CD4-positive, CD25-positive, alpha-beta regulatory T cell (primary cell): ENCODE results near the gene EIF5. TPM values are rescaled to one million over a fixed set of nuclear protein-coding genes. Genes with fewer than 3 reads are reported as not detected.

Experiments used
- ATAC-seq, 2 donors: fragments of 150-1000 bp; cut with Tn5 transposase; one replicate each; pipeline ENCODE4 v1.10.0; 2021; ENCODE audit warnings: low read depth in 2 of 2, moderate number of reproducible peaks in 2 of 2, moderate library complexity in 1 of 2
- DNase-seq, 3 donors: peaks; one replicate each; pipeline versions ENCODE4 v3.0.0 to v3.0.0-alpha.2; 2012 to 2022; ENCODE audit warnings: mixed read lengths in 1 of 3
- H3K27ac ChIP-seq: one replicate; pipeline ENCODE4 v1.7.0; 2013; ENCODE audit warnings: mild to moderate bottlenecking, low read length; ENCODE audit not compliant: insufficient read depth, poor library complexity, severe bottlenecking
- H3K27me3 ChIP-seq: one replicate; pipeline ENCODE4 v1.7.0; 2013; ENCODE audit warnings: low read length; ENCODE audit not compliant: control insufficient read depth, insufficient read depth
- H3K36me3 ChIP-seq: one replicate; pipeline ENCODE4 v1.7.0; 2013; ENCODE audit warnings: mild to moderate bottlenecking, low read length, moderate library complexity; ENCODE audit not compliant: control insufficient read depth, insufficient read depth
- H3K4me1 ChIP-seq: 2 replicates; pipeline ENCODE4 v1.7.0; 2013; ENCODE audit warnings: mild to moderate bottlenecking, low read length; ENCODE audit not compliant: insufficient read depth, control insufficient read depth, poor library complexity, severe bottlenecking
- H3K4me3 ChIP-seq: one replicate; pipeline ENCODE4 v1.7.0; 2013; ENCODE audit warnings: low read depth, mild to moderate bottlenecking, low read length, moderate library complexity
- H3K9me3 ChIP-seq, 2 experiments: 1 replicate in 1 of 2; 2 replicates in 1 of 2; pipeline ENCODE4 v1.7.0; 2013; ENCODE audit warnings: low read length in 2 of 2, mild to moderate bottlenecking in 1 of 2, moderate library complexity in 1 of 2; ENCODE audit not compliant: control insufficient read depth in 2 of 2
- H3K27ac Mint-ChIP-seq, 3 donors: one replicate each; pipeline ENCODE4 v1.8.0; 2020 to 2022; ENCODE audit warnings: mild to moderate bottlenecking in 3 of 3, mixed read lengths in 3 of 3, moderate library complexity in 2 of 3
- H3K27me3 Mint-ChIP-seq: one replicate; pipeline ENCODE4 v1.8.0; 2022; ENCODE audit warnings: mild to moderate bottlenecking, mixed read lengths
- H3K36me3 Mint-ChIP-seq: one replicate; pipeline ENCODE4 v1.8.0; 2020; ENCODE audit warnings: mixed read lengths
- H3K4me1 Mint-ChIP-seq, 4 donors: one replicate each; pipeline ENCODE4 v1.8.0; 2020 to 2022; ENCODE audit warnings: mixed read lengths in 4 of 4, mild to moderate bottlenecking in 1 of 4
- H3K4me3 Mint-ChIP-seq, 4 donors: one replicate each; pipeline ENCODE4 v1.8.0; 2020 to 2022; ENCODE audit warnings: mild to moderate bottlenecking in 4 of 4, mixed read lengths in 4 of 4, moderate library complexity in 3 of 4
- H3K9me3 Mint-ChIP-seq, 7 donors: one replicate each; pipeline ENCODE4 v1.8.0; 2020 to 2022; ENCODE audit warnings: mixed read lengths in 7 of 7, mild to moderate bottlenecking in 3 of 7, moderate library complexity in 2 of 7
- polyA plus RNA-seq, 4 donors: library from polyadenylated mRNA; unstranded; fragments of 300-500 nt; fragmentation: Illumina TruSeq; gene quantifications; one replicate each; pipeline ENCODE4 v1.2.3, GENCODE V29; 2021
- total RNA-seq: library from RNA; stranded (reverse); gene quantifications from one replicate; pipeline ENCODE4 v1.2.3, GENCODE V29; 2022

The EIF5 gene
- total and polyA plus RNA-seq, 5 donors from 2014 or later = 364 to 675 (median 373) TPM

- Histone ChIP-seq H3K4me3 (no peak overlapping the region), H3K36me3 (no peaks in the 10 kb centered on the region), H3K27ac (no peak overlapping the region), H3K4me1 (no peaks in the 10 kb centered on the region), H3K9me3 (no peaks in the 10 kb centered on the region), H3K27me3 (no peaks in the 10 kb centered on the region)
- Mint-ChIP-seq H3K4me1 (no peaks in the 10 kb centered on the region), H3K27ac (no peak overlapping the region), H3K4me3 (no peak overlapping the region), H3K36me3 (no peaks in the 10 kb centered on the region), H3K9me3 (no peaks in the 10 kb centered on the region), H3K27me3 (peaks cover 20% of the 10 kb centered on the region)
- no peak for ATAC-seq
- no peak for DNase-seq
These were observed 35.4 kb upstream of the EIF5 start for GRCh38 chr14:103298620-103299019.

GRCh38 chr14:103301512-103302354, 32.3 kb upstream of the EIF5 start:
- peaks cover 31% of the 10 kb centered on the region for H3K27me3 Mint-ChIP-seq

DNA sequence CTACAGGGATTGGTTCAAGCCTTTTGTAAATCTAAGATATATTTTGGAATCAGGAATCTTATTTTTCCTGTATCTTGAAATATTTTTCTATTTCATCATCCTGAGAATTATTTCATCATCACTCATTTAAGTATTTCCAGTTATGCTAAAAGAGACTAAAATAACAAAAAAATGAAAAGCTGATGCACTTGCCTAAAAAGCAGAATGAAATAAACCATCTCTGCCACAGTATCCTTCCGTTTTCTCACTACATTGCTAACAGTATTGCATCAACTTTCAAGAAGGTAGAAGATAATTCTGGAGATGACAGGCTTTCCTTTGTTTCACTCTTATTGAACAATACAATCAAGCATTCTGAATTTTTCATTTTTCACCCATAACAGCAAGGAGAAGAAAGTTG, 31.1 kb upstream of the EIF5 start:
- no peaks in the 10 kb centered on the region for H3K4me1 ChIP-seq
- no peak overlapping the region for H3K27ac ChIP-seq
- Mint-ChIP-seq H3K36me3 (no peaks in the 10 kb centered on the region), H3K4me3 (no peak overlapping the region), H3K4me1 (no peaks in the 10 kb centered on the region), H3K27me3 (peaks cover 42% of the 10 kb centered on the region), H3K9me3 (peaks cover 0 to 3% (median 0%) of the 10 kb centered on the region in 7 donors), H3K27ac (no peak overlapping the region)
- no peaks in the 10 kb centered on the region for H3K27me3 ChIP-seq
- no peaks in the 10 kb centered on the region for H3K9me3 ChIP-seq
- no peak overlapping the region for H3K4me3 ChIP-seq
- ATAC-seq (no peak), DNase-seq (no peak)
- H3K36me3 ChIP-seq = no peaks in the 10 kb centered on the region

More at GRCh38 chr14:103301512-103302354, 32.3 kb upstream of the EIF5 start:
- no peaks in the 10 kb centered on the region for H3K36me3 Mint-ChIP-seq
- no peaks in the 10 kb centered on the region for H3K9me3 ChIP-seq
- H3K36me3 ChIP-seq = no peaks in the 10 kb centered on the region
- no peak overlapping the region for H3K4me3 ChIP-seq
- no peak overlapping the region for H3K4me3 Mint-ChIP-seq
- no peak overlapping the region for H3K27ac ChIP-seq
- peaks cover 0 to 3% (median 0%) of the 10 kb centered on the region in 7 donors for H3K9me3 Mint-ChIP-seq
- DNase-seq = no peak
- no peak for ATAC-seq
- H3K4me1 Mint-ChIP-seq = no peaks in the 10 kb centered on the region
- H3K27ac Mint-ChIP-seq = no peak overlapping the region
- H3K27me3 ChIP-seq = no peaks in the 10 kb centered on the region
- H3K4me1 ChIP-seq = no peaks in the 10 kb centered on the region

DNA sequence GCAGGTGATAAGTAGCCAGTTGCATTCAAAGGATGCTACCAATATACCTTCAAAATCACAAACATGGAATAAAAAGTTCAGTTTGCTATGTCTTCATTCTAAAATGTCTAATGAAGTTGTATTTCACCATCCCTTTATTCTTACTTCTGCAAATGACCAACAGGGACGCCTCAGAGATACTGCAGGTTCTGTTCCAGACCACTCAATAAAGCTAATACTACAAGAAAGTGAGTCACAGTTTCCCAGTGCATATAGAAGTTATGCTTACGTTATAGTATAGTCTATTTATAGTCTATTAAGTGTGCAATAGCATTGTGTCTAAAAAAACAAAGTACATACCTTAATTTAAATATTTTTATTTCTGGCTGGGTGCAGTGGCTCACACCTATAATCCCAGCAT, 29.3 kb upstream of the EIF5 start:
- Mint-ChIP-seq H3K4me3 (no peak overlapping the region), H3K36me3 (no peaks in the 10 kb centered on the region)
- no peak for DNase-seq

DNA sequence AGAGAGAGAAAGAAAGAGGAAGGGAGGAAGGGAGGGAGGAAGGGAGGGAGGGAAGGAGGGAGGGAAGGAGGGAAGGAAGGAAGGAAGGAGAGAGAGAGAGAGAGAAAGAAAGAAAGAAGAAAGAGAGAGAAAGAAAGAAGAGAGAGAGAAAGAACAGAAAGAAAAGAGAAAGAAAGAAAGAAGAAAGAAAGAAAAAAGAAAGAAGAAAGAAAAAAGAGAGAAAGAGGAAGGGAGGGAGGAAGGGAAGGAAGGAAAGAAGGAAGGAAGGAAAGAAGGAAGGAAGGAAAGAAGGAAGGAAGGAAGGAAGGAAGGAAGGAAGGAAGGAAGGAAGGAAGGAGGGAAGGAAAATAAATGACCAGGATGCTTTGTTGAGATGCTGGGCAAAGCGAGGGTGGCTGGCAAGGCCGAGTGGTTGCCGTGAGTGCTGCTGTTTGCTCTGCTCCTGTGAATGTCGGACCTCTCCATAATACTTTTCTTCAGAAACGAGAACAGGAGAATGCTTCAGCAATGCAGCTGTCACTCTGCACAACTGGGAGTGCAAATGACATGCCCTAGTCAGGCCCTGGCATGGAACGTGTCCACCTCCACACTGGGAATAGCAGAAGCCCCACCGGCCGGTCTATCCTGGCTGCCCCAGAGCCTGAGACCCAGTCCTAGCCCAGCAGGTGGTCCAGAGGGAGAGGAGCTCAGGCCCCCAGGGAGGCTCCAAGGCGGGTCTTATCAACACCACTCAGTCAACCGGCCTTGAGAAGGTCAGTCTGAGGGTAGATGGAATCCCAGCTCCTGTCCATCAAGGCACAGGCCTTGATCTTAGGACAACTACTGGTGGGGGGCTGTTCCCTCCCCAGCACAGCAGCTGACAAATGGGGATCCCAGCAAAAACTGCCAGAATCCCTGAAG, 25.1 kb upstream of the EIF5 start:
- H3K4me3 ChIP-seq = no peak overlapping the region
- no peaks in the 10 kb centered on the region for H3K27me3 ChIP-seq
- no peaks in the 10 kb centered on the region for H3K36me3 ChIP-seq
- Mint-ChIP-seq H3K36me3 (no peaks in the 10 kb centered on the region), H3K27ac (no peak overlapping the region), H3K4me3 (no peak overlapping the region), H3K27me3 (peaks cover 36% of the 10 kb centered on the region), H3K9me3 (peaks cover 0 to 4% (median 0%) of the 10 kb centered on the region in 7 donors), H3K4me1 (no peaks in the 10 kb centered on the region)
- H3K9me3 ChIP-seq = no peaks in the 10 kb centered on the region
- no peaks in the 10 kb centered on the region for H3K4me1 ChIP-seq
- DNase-seq (no peak), ATAC-seq (no peak)
- H3K27ac ChIP-seq = no peak overlapping the region

More for the DNA sequence above, 29.3 kb upstream of the EIF5 start:
- Histone ChIP-seq H3K4me1 (no peaks in the 10 kb centered on the region), H3K4me3 (no peak overlapping the region), H3K9me3 (no peaks in the 10 kb centered on the region), H3K36me3 (no peaks in the 10 kb centered on the region), H3K27me3 (no peaks in the 10 kb centered on the region), H3K27ac (no peak overlapping the region)
- H3K27ac Mint-ChIP-seq = peak overlapping the region in 1 of 3 donors; percentile 12
- no peaks in the 10 kb centered on the region for H3K4me1 Mint-ChIP-seq
- no peak for ATAC-seq
- peaks cover 42% of the 10 kb centered on the region for H3K27me3 Mint-ChIP-seq
- peaks cover 0 to 3% (median 0%) of the 10 kb centered on the region in 7 donors for H3K9me3 Mint-ChIP-seq

DNA sequence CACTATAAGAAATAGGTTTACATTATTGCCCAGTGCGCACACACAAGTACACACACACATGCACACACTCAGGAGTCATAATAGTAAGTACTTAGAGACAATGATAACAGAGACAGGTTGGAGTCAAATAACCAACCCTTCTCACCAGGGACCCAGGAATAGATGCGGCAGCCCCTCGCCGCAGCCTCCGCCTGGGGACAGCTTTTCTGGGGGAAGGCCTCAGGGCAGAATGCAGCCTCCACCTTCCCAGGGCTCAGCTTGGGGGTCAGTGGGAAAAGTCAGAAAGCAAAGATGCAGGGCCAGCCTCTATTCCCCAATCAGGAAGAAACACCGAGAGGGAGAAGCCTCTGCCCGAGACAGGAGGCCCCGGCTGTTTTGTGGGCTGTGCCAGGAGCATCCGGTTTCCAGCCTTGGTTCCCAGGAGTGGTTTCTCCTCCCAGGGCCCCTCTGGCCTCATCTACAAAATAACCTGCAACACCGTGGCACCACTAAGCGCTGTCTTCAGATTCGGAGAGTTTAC, 23.4 kb upstream of the EIF5 start:
- Mint-ChIP-seq H3K4me1 (no peaks in the 10 kb centered on the region), H3K27me3 (peaks cover 30% of the 10 kb centered on the region), H3K36me3 (no peaks in the 10 kb centered on the region), H3K27ac (no peak overlapping the region), H3K4me3 (no peak overlapping the region), H3K9me3 (peaks cover 0 to 2% (median 0%) of the 10 kb centered on the region in 7 donors)
- Histone ChIP-seq H3K9me3 (no peaks in the 10 kb centered on the region), H3K4me1 (no peaks in the 10 kb centered on the region), H3K27ac (no peak overlapping the region), H3K4me3 (no peak overlapping the region), H3K36me3 (no peaks in the 10 kb centered on the region), H3K27me3 (no peaks in the 10 kb centered on the region)
- ATAC-seq (no peak), DNase-seq (no peak)

DNA sequence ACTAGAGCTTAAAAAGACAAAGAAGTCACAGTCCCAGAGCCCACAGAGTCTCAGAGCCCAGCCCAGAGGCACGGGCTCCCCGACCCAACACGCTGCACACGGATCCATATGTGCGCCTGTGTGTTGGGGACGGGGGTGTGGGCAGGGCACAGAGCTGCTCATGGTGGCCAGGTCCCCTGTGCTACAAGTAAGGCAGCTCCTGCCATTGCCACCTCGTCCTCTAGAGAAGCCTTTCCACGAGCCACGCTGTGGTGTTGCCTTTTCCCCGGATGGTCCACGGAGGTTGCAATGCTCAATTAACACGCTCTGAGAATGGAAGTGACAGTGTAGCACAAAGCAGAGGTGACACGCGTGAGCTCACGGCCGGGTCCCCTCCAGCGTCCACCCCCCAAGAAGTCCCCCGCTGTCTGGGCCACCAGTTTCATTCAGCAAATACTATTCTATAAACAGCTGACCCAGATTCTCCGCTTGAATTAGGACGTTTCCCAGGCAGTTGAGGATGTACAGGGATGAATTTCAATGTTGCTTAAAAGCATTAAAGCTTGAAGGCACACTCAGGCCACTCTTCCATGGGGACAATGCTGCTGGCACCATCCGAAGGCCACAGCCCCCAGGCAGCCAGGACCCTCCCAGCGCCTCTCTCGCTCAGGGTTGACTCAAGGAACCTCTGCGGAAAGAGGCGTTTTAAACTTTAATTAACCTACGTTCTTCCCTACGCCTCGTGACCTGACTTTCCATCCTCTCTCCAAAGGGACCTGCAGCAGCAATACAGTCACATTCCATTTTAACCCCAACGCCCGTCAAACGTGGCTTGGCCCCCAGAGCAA, 22.7 kb upstream of the EIF5 start:
- H3K4me3 ChIP-seq = no peak overlapping the region
- Mint-ChIP-seq H3K27ac (no peak overlapping the region), H3K36me3 (no peaks in the 10 kb centered on the region), H3K4me1 (no peaks in the 10 kb centered on the region), H3K9me3 (peaks cover 0 to 2% (median 0%) of the 10 kb centered on the region in 7 donors), H3K4me3 (no peak overlapping the region), H3K27me3 (peaks cover 23% of the 10 kb centered on the region)
- no peak overlapping the region for H3K27ac ChIP-seq
- no peak for DNase-seq
- no peaks in the 10 kb centered on the region for H3K4me1 ChIP-seq
- no peaks in the 10 kb centered on the region for H3K36me3 ChIP-seq
- H3K27me3 ChIP-seq = no peaks in the 10 kb centered on the region
- no peaks in the 10 kb centered on the region for H3K9me3 ChIP-seq
- ATAC-seq = no peak
